HCT116 (cell line): ENCODE data around the gene IL17C.

Experiments used
- CTCF ChIP-seq, 3 experiments: fragments of 200-600 bp in 1 of 3; sonication (generic) in 1 of 3; IDR thresholded peaks in 2 of 3; conservative IDR thresholded peaks in 1 of 3; 2 replicates each; pipeline ENCODE4 v1.5.1; 2012 to 2017; ENCODE audit warnings: low read depth in 2 of 3, low read length in 2 of 3, antibody characterized with exemption in 1 of 3, borderline replicate concordance in 1 of 3, control low read depth in 1 of 3, mild to moderate bottlenecking in 1 of 3, mixed read lengths in 1 of 3, mixed run types in 1 of 3, moderate library complexity in 1 of 3; ENCODE audit not compliant: insufficient read depth in 1 of 3
- POLR2AphosphoS5 ChIP-seq: IDR thresholded peaks from 2 replicates; pipeline ENCODE4 v1.6.1; 2011; ENCODE audit warnings: mild to moderate bottlenecking, low read depth, low read length, moderate library complexity
- RAD21 ChIP-seq: IDR thresholded peaks from 2 replicates; pipeline ENCODE4 v1.6.1; 2012; ENCODE audit warnings: low read depth, mild to moderate bottlenecking
- SP1 ChIP-seq: IDR thresholded peaks from 2 replicates; pipeline ENCODE4 v1.6.1; 2012; ENCODE audit warnings: low read depth
- ZFX ChIP-seq: fragments of 450-650 bp; IDR thresholded peaks from 2 replicates; pipeline ENCODE4 v1.6.1; 2017
- ZNF274 ChIP-seq: fragments of 200-500 bp; sonication (Bioruptor generic); IDR thresholded peaks from 2 replicates; pipeline ENCODE4 v1.6.1; 2014; ENCODE audit warnings: mild to moderate bottlenecking, low read depth, low read length, inconsistent platforms

GRCh38 chr16:88649195-88649923, 11.0 kb downstream of the IL17C start:
- TF ChIP-seq CTCF (IDR thresholded peaks at IDR 0.05 in 2 of 3, conservative IDR thresholded peaks at IDR 0.05 in 1 of 3; ENCODE audit: borderline replicate concordance in 1 of 3, insufficient read depth in 1 of 3, low read depth in 2 of 3, low read length in 2 of 3) (no peak), ZNF274 (no peak), POLR2AphosphoS5 (no peak), RAD21 (no peak), SP1 (no peak), ZFX (no peak)
